Right kidney (tissue), 1 donor: Measurements from ENCODE around the gene AP2A1.

Experiments
- DNase-seq: peaks from one replicate; pipeline ENCODE4 v3.0.0-alpha.2; 2016

Gene AP2A1

GRCh38 chr19:49838885-49839588 lies 72.2 kb downstream of the AP2A1 start:
- no peak for DNase-seq

GRCh38 chr19:49839713-49840112 lies 72.9 kb downstream of the AP2A1 start:
- no peak for DNase-seq

DNA sequence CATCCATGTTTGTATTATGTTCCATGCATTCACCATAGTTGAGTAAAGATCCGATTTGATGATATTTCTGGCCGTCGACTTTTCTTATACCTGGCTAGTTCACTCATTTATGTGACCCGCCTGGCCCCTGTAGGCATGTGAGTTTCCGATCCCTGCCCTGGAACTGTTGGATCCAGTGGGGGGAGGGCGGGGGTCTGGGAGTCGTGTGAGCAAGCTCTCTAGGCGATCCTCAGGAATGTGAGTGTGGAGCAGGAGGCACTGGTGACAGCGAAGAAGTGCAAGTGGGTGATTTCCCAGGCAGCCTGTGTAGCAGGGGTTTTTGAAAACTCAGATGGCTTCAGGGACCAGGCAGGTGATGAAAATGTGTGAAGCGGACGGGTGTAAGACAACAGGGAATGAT lies 73.5 kb downstream of the AP2A1 start:
- DNase-seq, result no peak

- DNase-seq, result no peak
Observed at GRCh38 chr19:49840736-49841249, 74.0 kb downstream of the AP2A1 start.

- no peak for DNase-seq
Observed at GRCh38 chr19:49843265-49843664, 76.5 kb downstream of the AP2A1 start.

DNA sequence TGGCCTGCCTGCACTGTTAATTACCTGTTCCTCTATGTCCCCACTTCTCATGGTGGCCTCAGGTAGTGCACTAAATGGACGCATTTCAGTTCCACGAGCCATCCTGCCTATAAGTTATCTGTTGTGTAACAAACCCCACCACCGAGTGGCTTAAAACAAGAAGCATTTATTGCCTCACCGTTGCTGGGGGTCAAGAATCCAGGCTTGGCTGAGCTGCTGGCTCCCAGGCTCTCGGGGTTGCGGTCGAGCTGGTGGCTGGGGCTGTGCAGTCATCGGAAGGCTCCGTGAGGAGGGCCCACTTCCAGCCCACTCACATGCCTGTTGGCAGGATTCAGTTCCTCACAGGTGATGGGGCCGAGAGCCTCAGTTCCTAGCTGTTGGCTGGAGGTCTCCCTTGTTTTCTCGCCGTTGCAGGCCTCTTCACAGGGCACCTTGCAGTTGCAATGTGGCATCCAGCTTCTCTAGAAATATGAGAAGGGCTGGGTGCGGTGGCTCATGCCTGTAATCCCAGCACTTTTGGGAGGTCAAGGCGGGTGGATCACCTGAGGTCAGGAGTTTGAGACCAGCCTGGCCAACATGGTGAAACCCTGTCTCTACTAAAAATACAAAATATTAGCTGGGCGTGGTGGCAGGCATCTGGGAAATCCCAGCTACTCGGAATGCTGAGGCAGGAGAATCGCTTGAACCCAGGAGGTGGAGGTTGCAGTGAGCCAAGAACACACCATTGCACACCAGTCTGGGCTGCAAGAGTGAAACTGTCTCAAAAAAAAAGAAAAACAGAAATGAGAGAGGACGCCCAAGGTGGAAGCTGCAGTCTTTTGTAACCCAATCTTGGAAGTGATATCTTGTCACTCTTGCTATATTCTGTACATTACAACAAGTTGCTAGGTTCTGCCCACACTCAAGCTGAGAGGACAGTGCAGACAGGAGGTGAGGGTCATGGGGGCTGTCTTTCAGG lies 77.6 kb downstream of the AP2A1 start:
- DNase-seq, result no peak

- DNase-seq, result no peak
Observed at GRCh38 chr19:49845414-49845813, 78.6 kb downstream of the AP2A1 start.

DNA sequence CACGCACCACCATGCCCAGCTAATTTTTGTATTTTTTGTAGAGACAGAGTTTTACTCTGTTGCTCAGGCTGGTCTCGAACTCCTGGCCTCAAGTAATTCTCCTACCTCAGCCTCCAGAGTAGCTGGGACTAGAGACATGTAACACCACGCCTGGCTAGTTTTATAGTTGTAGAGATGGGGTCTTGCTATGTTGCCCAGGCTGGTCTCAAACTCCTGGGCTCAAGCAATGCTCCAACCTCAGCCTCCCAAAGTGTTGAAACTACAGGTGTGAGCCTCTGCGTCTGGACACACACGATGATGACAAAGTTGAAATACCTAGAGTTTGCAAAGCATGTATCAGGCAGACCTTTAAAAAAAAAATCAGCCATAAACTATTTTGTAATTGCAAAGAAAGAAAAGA lies 79.6 kb downstream of the AP2A1 start:
- DNase-seq, result no peak

- no peak for DNase-seq
Observed at GRCh38 chr19:49847731-49848696, 81.2 kb downstream of the AP2A1 start.

DNA sequence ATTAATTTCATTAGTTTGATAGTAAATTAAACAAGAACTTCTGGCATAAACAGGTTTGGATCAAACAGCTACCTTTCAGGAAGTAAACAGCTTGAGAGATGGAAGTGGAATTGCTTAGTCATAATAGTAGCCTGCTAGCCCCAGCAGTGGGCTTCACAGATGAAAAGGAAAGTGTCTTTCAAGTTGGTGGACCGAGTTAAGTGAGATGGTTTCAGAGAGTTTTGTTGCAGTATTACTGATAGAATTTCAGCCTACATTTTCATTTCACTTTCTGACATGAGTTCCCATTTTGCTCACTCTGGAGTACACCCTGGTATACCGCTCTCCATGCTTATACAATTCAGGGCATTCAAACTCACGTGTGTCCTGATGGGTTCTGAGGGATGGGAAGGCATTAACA lies 82.1 kb downstream of the AP2A1 start:
- DNase-seq, result no peak

DNA sequence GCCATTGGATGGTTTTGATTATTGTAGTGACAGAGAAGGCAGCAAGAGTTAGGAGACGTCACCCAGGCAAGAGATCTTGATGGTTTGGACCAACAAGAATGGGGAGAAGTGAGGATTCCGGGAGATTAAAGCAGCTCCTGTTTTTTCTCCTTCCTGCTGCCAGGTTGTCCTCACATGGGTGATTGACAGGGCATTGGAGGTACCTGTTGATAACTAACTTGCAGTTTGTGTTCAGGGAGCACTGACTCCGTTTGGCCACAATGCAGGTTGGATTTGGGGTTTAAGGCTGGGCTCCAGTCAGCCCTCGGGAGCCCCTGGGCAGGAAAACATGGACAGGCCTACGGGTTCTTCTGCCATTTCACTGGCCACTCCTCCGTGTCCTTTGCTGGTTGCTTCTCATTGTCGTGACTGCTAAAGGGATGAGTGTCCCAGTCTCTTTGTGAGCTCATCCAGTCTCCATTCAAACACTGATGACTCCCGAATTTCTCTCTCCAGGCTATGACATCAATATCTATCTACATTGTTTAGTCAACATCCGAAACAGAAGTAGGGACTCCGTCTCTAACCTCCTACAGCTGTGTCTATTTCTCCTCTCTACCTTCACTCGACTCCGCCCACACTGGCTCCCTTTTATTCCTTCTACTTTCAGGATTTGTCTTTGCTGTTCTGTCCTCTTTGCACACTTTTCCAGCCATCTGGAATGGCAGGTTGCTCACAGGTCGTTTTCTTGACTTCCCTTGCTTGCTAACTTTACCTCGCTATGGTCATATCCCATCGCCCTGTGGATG lies 82.8 kb downstream of the AP2A1 start:
- DNase-seq, result no peak

DNA sequence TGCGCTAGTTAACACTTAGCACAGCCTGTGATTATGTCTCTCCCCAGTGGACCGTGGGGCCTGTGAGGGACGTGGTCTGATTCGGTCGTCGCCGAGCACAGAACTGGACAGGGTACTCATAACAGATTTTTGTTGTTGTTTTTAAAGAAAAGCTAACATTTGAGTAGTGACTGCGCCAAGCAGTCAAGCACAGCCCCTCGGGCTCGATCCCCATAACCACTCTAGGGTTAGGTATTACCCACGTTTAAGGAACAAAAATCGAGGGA lies 83.4 kb downstream of the AP2A1 start:
- DNase-seq, result no peak

- peak; percentile 95 for DNase-seq
Observed at GRCh38 chr19:49850487-49851342, 83.9 kb downstream of the AP2A1 start, which contains the start of gene PTOV1. PTOV1 (plus strand) TSS chr19:49851159.

GRCh38 chr19:49851456-49852259 lies 84.9 kb downstream of the AP2A1 start:
- peak; percentile 34 for DNase-seq

DNA sequence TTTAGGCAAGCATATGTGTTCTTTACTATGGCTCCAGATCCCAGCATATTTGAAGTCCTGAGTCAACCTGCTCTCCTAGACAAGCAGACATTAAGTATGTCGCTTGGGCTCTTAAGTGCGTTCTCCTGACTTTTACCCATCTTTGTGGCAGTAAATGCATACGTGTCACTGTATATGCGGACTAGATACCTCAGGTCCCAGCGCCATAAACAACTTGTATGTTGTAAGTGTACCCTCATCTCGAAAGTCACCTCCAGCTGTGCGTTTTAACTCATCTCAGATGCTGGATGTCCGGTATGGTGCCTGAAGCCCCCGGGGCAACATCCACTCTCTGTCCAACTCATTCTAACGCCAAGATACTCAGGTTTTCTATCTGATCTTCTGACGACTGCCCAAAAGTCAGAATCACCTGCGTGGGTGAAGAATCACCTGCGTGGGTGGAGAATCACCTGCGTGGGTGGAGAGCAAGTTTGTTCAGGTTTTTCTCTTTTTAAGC lies 85.9 kb downstream of the AP2A1 start:
- no peak for DNase-seq

DNA sequence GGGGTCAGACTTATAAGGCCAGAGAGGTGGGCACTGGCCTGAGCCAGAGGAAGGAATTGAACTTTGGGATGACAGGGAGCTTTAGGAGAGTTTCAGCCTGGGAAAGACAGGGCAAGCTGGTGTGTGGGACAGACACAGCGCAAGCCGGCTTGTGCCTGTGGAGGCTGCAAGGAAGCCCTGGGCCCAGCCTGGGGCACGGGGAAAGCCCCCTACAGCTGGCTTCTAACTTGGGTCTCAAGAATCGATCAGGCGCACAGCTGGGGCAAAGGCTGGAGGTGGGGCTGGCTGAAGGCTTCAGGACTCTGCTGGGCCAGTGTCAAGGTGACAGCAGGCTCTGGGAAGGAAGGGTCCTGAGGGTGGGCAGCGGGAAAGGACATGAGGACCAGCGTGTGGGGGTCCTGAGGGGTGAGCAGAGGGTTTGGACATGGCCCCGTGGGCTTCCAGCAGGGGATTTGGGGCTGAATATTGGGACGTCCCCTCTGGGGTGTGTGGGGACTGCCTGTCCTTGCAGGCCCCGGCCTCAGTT lies 87.1 kb downstream of the AP2A1 start:
- DNase-seq, result no peak

- no peak for DNase-seq
Observed at GRCh38 chr19:49854378-49855263, 87.8 kb downstream of the AP2A1 start.

- DNase-seq, result no peak
Observed at GRCh38 chr19:49855277-49855675, 88.5 kb downstream of the AP2A1 start.
